H9 (cell line): ENCODE measurements around the gene S100A16. TPM values are rescaled to one million over a fixed set of nuclear protein-coding genes. Genes with fewer than 3 reads are reported as not detected.

Experiments used
- DNase-seq: peaks from one replicate; pipeline ENCODE4 v3.0.0-alpha.2; 2017
- H2AFZ ChIP-seq: one replicate; pipeline ENCODE4 v1.6.1; 2013; ENCODE audit warnings: mild to moderate bottlenecking, low read length, control low read depth, moderate library complexity
- H2AK5ac ChIP-seq: 2 replicates; pipeline ENCODE4 v1.6.1; 2013; ENCODE audit warnings: low read length, control low read depth, mixed read lengths; ENCODE audit not compliant: insufficient read length
- H2BK120ac ChIP-seq: one replicate; pipeline ENCODE4 v1.6.1; 2013; ENCODE audit warnings: low read depth, mild to moderate bottlenecking, low read length, control low read depth, inconsistent platforms; ENCODE audit not compliant: poor library complexity, severe bottlenecking
- H2BK12ac ChIP-seq: 2 replicates; pipeline ENCODE4 v1.6.1; 2013; ENCODE audit warnings: low read length, control low read depth, mixed read lengths, low read depth; ENCODE audit not compliant: insufficient read length
- H2BK15ac ChIP-seq: 2 replicates; pipeline ENCODE4 v1.6.1; 2013; ENCODE audit warnings: low read depth, low read length, control low read depth
- H2BK20ac ChIP-seq: one replicate; pipeline ENCODE4 v1.6.1; 2013; ENCODE audit warnings: low read depth, mild to moderate bottlenecking, low read length, control low read depth, inconsistent platforms; ENCODE audit not compliant: poor library complexity, severe bottlenecking
- H2BK5ac ChIP-seq: 2 replicates; pipeline ENCODE4 v1.6.1; 2013; ENCODE audit warnings: low read length, control low read depth, mixed read lengths; ENCODE audit not compliant: insufficient read length
- H3K14ac ChIP-seq: 2 replicates; pipeline ENCODE4 v1.6.1; 2013; ENCODE audit warnings: low read length, control low read depth; ENCODE audit not compliant: insufficient read depth
- H3K18ac ChIP-seq: 2 replicates; pipeline ENCODE4 v1.6.1; 2013; ENCODE audit warnings: low read depth, mild to moderate bottlenecking, mixed read lengths, low read length, control low read depth; ENCODE audit not compliant: insufficient read length
- H3K23ac ChIP-seq: 2 replicates; pipeline ENCODE4 v1.6.1; 2013; ENCODE audit warnings: low read length, control low read depth, mixed read lengths, low read depth; ENCODE audit not compliant: insufficient read length
- H3K23me2 ChIP-seq: 2 replicates; pipeline ENCODE4 v1.6.1; 2013; ENCODE audit warnings: low read depth, mild to moderate bottlenecking, mixed read lengths, low read length, control low read depth; ENCODE audit not compliant: insufficient read length, poor library complexity, severe bottlenecking
- H3K27ac ChIP-seq: 2 replicates; pipeline ENCODE4 v1.5.1; 2013; ENCODE audit warnings: low read length, control low read depth, mixed read lengths, low read depth; ENCODE audit not compliant: insufficient read length
- H3K27me3 ChIP-seq: 2 replicates; pipeline ENCODE4 v1.6.1; 2013; ENCODE audit warnings: low read length, control low read depth, inconsistent platforms; ENCODE audit not compliant: insufficient read depth
- H3K4ac ChIP-seq: 2 replicates; pipeline ENCODE4 v1.6.1; 2013; ENCODE audit warnings: low read depth, mild to moderate bottlenecking, control low read depth, inconsistent platforms, low read length, moderate library complexity
- H3K4me1 ChIP-seq: 2 replicates; pipeline ENCODE4 v1.6.1; 2013; ENCODE audit warnings: low read length, control low read depth, inconsistent platforms; ENCODE audit not compliant: insufficient read depth
- H3K4me2 ChIP-seq: 2 replicates; pipeline ENCODE4 v1.6.1; 2013; ENCODE audit warnings: low read length, control low read depth, mixed read lengths; ENCODE audit not compliant: insufficient read length, insufficient read depth
- H3K56ac ChIP-seq: 2 replicates; pipeline ENCODE4 v1.6.1; 2013; ENCODE audit warnings: low read depth, mild to moderate bottlenecking, mixed read lengths, low read length, control low read depth; ENCODE audit not compliant: insufficient read length
- H3K79me1 ChIP-seq: 2 replicates; pipeline ENCODE4 v1.6.1; 2013; ENCODE audit warnings: low read depth, mild to moderate bottlenecking, moderate library complexity, low read length, control low read depth, inconsistent platforms; ENCODE audit not compliant: insufficient read depth, poor library complexity, severe bottlenecking
- H3K79me2 ChIP-seq: 2 replicates; pipeline ENCODE4 v1.6.1; 2013; ENCODE audit warnings: low read length, control low read depth, inconsistent platforms; ENCODE audit not compliant: insufficient read depth
- H3K9ac ChIP-seq: 2 replicates; pipeline ENCODE4 v1.6.1; 2013; ENCODE audit warnings: low read length, control low read depth, mixed read lengths; ENCODE audit not compliant: insufficient read length; ENCODE audit errors: extremely low read depth
- H3K9me3 ChIP-seq: one replicate; pipeline ENCODE4 v1.6.1; 2013; ENCODE audit warnings: low read depth, low read length, inconsistent platforms; ENCODE audit not compliant: control insufficient read depth
- H3T11ph ChIP-seq: one replicate; pipeline ENCODE4 v1.6.1; 2013; ENCODE audit warnings: mild to moderate bottlenecking, low read length, control low read depth, inconsistent platforms
- H4K20me1 ChIP-seq: one replicate; pipeline ENCODE4 v1.6.1; 2013; ENCODE audit not compliant: control insufficient read depth, insufficient read length, insufficient read depth
- H4K5ac ChIP-seq: 2 replicates; pipeline ENCODE4 v1.6.1; 2013; ENCODE audit warnings: low read depth, mild to moderate bottlenecking, mixed read lengths, low read length, control low read depth; ENCODE audit not compliant: insufficient read length
- H4K8ac ChIP-seq: replicated peaks from 2 replicates; pipeline ENCODE4 v1.6.1; 2013; ENCODE audit warnings: low read length, control low read depth, mixed read lengths, low read depth; ENCODE audit not compliant: insufficient read length
- H4K91ac ChIP-seq: 2 replicates; pipeline ENCODE4 v1.6.1; 2013; ENCODE audit warnings: low read depth, mild to moderate bottlenecking, moderate library complexity, mixed read lengths, low read length, control low read depth; ENCODE audit not compliant: insufficient read length
- H3K27ac Mint-ChIP-seq, 3 experiments: 2 replicates in 2 of 3; 3 replicates in 1 of 3; pipeline ENCODE4 v1.8.0; 2020 to 2021; ENCODE audit warnings: mixed read lengths in 3 of 3, mild to moderate bottlenecking in 1 of 3, moderate library complexity in 1 of 3
- H3K27me3 Mint-ChIP-seq: 2 replicates; pipeline ENCODE4 v1.8.0; 2021; ENCODE audit warnings: low read depth, mild to moderate bottlenecking, moderate library complexity, mixed read lengths
- H3K36me3 Mint-ChIP-seq, 3 experiments: 2 replicates in 2 of 3; 3 replicates in 1 of 3; pipeline ENCODE4 v1.8.0; 2020 to 2021; ENCODE audit warnings: low read depth in 3 of 3, mixed read lengths in 3 of 3; ENCODE audit not compliant: insufficient read depth in 1 of 3
- H3K4me1 Mint-ChIP-seq, 2 experiments: 2 replicates each; pipeline ENCODE4 v1.8.0; 2020; ENCODE audit warnings: mixed read lengths in 2 of 2
- H3K4me3 Mint-ChIP-seq, 2 experiments: 2 replicates in 1 of 2; 3 replicates in 1 of 2; pipeline ENCODE4 v1.8.0; 2020 to 2021; ENCODE audit warnings: mild to moderate bottlenecking in 2 of 2, mixed read lengths in 2 of 2, moderate library complexity in 1 of 2
- H3K9me3 Mint-ChIP-seq, 2 experiments: 2 replicates in 1 of 2; 3 replicates in 1 of 2; pipeline ENCODE4 v1.8.0; 2020; ENCODE audit warnings: mild to moderate bottlenecking in 2 of 2, mixed read lengths in 2 of 2, moderate library complexity in 1 of 2
- WGBS: extraction: QIAGEN DNeasy Blood & Tissue Kit; methylation state at CpG from one replicate; pipeline ENCODE4 v1.1.7; 2013; ENCODE audit warnings: missing lambda C conversion rate, low lambda C conversion rate, mixed read lengths; ENCODE audit not compliant: insufficient read length; ENCODE audit errors: extremely low coverage; 5-methylcytosine and 5-hydroxymethylcytosine counted together
- total RNA-seq: library from RNA; stranded (reverse); gene quantifications from 2 replicates; pipeline ENCODE4 v1.2.1, GENCODE V29; 2021
- TF ChIP-seq, protein P1 (sequence below): fragments of 200-600 bp; sonication (generic); conservative IDR thresholded peaks from 3 replicates; pipeline ENCODE4 v1.8.0; 2021; ENCODE audit warnings: antibody characterized with exemption, mild to moderate bottlenecking

S100A16 gene
- total RNA-seq, 1 experiment from 2014 or later, result 8.0 TPM

- Histone ChIP-seq H3T11ph (no peak overlapping the region), H4K91ac (no peak overlapping the region), H3K27ac (no peak overlapping the region), H4K8ac (no peak overlapping the region), H4K5ac (no peak overlapping the region), H2BK12ac (no peak overlapping the region), H3K14ac (peak overlapping the region; percentile 77), H2BK20ac (no peak overlapping the region), H2BK15ac (no peak overlapping the region), H2BK120ac (no peak overlapping the region), H3K9ac (no peak overlapping the region), H3K4me1 (peaks cover 9% of the 10 kb centered on the region; the same call in 1 of the 2 replicates), H3K23ac (no peak overlapping the region), H2BK5ac (no peak overlapping the region), H3K23me2 (peaks cover 3% of the 10 kb centered on the region), H3K79me2 (no peaks in the 10 kb centered on the region), H3K79me1 (no peaks in the 10 kb centered on the region), H3K56ac (no peak overlapping the region), H3K4me2 (peak overlapping the region; percentile 6), H3K4ac (no peak overlapping the region), H4K20me1 (no peaks in the 10 kb centered on the region), H2AFZ (no peak overlapping the region), H3K9me3 (no peaks in the 10 kb centered on the region), H3K27me3 (no peaks in the 10 kb centered on the region), H3K18ac (peak overlapping the region; percentile 41), H2AK5ac (no peak overlapping the region)
- DNase-seq, result peak; percentile 91
- peak overlapping the region in 2 of 3 experiments; percentile 38 to 96; a peak in 3 of 7 replicates for H3K27ac Mint-ChIP-seq
- H3K4me3 Mint-ChIP-seq, result peak overlapping the region; percentile 23 to 60; a peak in 3 of 5 replicates
- TF ChIP-seq, protein P1, sequence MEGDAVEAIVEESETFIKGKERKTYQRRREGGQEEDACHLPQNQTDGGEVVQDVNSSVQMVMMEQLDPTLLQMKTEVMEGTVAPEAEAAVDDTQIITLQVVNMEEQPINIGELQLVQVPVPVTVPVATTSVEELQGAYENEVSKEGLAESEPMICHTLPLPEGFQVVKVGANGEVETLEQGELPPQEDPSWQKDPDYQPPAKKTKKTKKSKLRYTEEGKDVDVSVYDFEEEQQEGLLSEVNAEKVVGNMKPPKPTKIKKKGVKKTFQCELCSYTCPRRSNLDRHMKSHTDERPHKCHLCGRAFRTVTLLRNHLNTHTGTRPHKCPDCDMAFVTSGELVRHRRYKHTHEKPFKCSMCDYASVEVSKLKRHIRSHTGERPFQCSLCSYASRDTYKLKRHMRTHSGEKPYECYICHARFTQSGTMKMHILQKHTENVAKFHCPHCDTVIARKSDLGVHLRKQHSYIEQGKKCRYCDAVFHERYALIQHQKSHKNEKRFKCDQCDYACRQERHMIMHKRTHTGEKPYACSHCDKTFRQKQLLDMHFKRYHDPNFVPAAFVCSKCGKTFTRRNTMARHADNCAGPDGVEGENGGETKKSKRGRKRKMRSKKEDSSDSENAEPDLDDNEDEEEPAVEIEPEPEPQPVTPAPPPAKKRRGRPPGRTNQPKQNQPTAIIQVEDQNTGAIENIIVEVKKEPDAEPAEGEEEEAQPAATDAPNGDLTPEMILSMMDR, result no peak
- peaks cover 38 to 49% of the 10 kb centered on the region in 2 experiments for H3K4me1 Mint-ChIP-seq
- peaks cover 0 to 6% (median 4%) of the 10 kb centered on the region in 3 experiments; a peak in 3 of 7 replicates for H3K36me3 Mint-ChIP-seq
- H3K9me3 Mint-ChIP-seq, result no peaks in the 10 kb centered on the region
- no CpG with 5 or more reads among the region's 19 CpGs for WGBS
- peaks cover 2% of the 10 kb centered on the region for H3K27me3 Mint-ChIP-seq
These were observed 4.0 kb downstream of the S100A16 start for GRCh38 chr1:153608742-153609584.
